ENCODE measurements around the gene RABEP2. TPM values are rescaled to one million over a fixed set of nuclear protein-coding genes. Genes with fewer than 3 reads are reported as not detected.

RABEP2 gene
- total and polyA plus RNA-seq, 2 experiments from 2014 or later, result 11.8 to 27.2 TPM

DNA sequence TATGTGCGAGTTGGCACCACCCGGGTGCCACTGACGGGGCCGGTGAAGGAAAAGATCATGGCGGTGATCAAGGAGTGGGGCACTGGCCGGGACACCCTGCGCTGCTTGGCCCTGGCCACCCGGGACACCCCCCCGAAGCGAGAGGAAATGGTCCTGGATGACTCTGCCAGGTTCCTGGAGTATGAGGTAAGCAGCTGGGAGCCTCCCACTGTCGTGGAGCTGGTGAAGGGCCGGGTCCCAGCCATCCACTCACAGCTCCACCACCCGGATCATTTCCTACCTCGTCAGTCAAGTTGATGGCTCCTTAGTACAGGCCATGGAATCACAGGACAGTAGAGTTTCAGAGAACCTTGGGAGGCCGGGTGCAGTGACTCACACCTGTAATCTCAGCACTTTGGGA, 26.8 kb downstream of the RABEP2 start:
- TF ChIP-seq CREB1 (CRISPR knock-in tag; IDR thresholded peaks at IDR 0.05; ENCODE audit: low read depth) (no peak), JUNB (IDR thresholded peaks at IDR 0.05; ENCODE audit: unreplicated experiment) (no peak), EZH2phosphoT487 (IDR thresholded peaks at IDR 0.05; ENCODE audit: unreplicated experiment) (no peak), ZNF114 (CRISPR knock-in tag; IDR thresholded peaks at IDR 0.05) (no peak), ZNF462 (CRISPR knock-in tag; IDR thresholded peaks at IDR 0.05) (no peak), CTCF (conservative IDR thresholded peaks at IDR 0.05; ENCODE audit: low read depth in 2 of 2) (no peak), STAT1 (IDR thresholded peaks at IDR 0.05; ENCODE audit: unreplicated experiment) (no peak), EZH2 (IDR thresholded peaks at IDR 0.05; ENCODE audit: low read depth, unreplicated experiment) (no peak), NANOG (IDR thresholded peaks at IDR 0.05; ENCODE audit: borderline replicate concordance) (no peak), REST (IDR thresholded peaks at IDR 0.05; ENCODE audit: unreplicated experiment) (no peak), ZNF331 (CRISPR knock-in tag; IDR thresholded peaks at IDR 0.05; ENCODE audit: low read depth) (no peak)
- TF ChIP-seq, protein P1, sequence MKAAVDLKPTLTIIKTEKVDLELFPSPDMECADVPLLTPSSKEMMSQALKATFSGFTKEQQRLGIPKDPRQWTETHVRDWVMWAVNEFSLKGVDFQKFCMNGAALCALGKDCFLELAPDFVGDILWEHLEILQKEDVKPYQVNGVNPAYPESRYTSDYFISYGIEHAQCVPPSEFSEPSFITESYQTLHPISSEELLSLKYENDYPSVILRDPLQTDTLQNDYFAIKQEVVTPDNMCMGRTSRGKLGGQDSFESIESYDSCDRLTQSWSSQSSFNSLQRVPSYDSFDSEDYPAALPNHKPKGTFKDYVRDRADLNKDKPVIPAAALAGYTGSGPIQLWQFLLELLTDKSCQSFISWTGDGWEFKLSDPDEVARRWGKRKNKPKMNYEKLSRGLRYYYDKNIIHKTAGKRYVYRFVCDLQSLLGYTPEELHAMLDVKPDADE (IDR thresholded peaks at IDR 0.05), result no peak
- no peak overlapping the region for H3K4me3 Mint-ChIP-seq
- H3K4me1 ChIP-seq (ENCODE audit: insufficient read depth), result no peaks in the 10 kb centered on the region
- H3K79me2 ChIP-seq (replicated peaks; ENCODE audit: insufficient read depth), result no peaks in the 10 kb centered on the region
- H3K4me2 ChIP-seq, result no peak overlapping the region
- DNase-seq (ENCODE audit: low spot score) (no peak), ATAC-seq (no peak)
- no peaks in the 10 kb centered on the region; the same call in 1 of the 2 replicates for H4K20me1 ChIP-seq (replicated peaks; ENCODE audit: insufficient read depth)
- peaks cover 5% of the 10 kb centered on the region for H3K27me3 Mint-ChIP-seq (ENCODE audit: insufficient read depth, low read depth, poor library complexity)
- no peaks in the 10 kb centered on the region for H3K27me3 ChIP-seq (ENCODE audit: insufficient read depth)
- no peaks in the 10 kb centered on the region for H3F3A ChIP-seq (replicated peaks; ENCODE audit: low read depth)
- no peaks in the 10 kb centered on the region for H3K9me2 ChIP-seq (ENCODE audit: insufficient read depth)
- H3K4me3 ChIP-seq, result no peak overlapping the region
- no peak overlapping the region for H2AFZ ChIP-seq
- no peaks in the 10 kb centered on the region for H3K4me1 Mint-ChIP-seq
- H3K36me3 ChIP-seq (ENCODE audit: insufficient read depth), result no peaks in the 10 kb centered on the region
- no peaks in the 10 kb centered on the region for H3K9me3 Mint-ChIP-seq
- H3K27ac ChIP-seq (ENCODE audit: low read depth), result no peak overlapping the region
- no peaks in the 10 kb centered on the region; the same call in 2 of the 3 replicates for H3K36me3 Mint-ChIP-seq (ENCODE audit: low read depth)
- H3K27ac Mint-ChIP-seq, result no peak overlapping the region
